Measurements from ENCODE around the gene GPR37L1.

GPR37L1 gene

DNA sequence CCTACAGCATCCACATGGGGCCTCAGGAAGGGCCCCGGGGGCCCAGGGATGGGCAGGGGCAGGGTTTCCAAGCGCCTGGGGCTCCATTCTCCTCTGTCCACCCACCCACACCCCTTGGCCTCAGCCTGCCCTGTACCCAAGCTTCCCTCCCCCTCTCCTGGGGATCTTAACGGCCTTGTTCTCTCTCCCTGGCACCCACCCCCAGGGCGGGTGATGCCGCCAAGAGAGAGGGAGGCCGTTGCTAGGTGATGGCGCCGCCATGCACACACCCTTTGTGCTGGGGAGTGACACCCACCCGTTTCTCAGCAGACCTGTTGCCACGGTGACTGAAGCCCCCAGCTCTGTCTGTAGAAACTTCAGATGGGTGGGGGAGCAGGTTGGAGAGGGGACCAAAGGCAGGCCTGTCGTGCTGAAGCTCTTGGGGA lies 7.6 kb downstream of the GPR37L1 start:
- no peak for DNase-seq (ENCODE audit: low spot score)
- TF ChIP-seq, protein P1, sequence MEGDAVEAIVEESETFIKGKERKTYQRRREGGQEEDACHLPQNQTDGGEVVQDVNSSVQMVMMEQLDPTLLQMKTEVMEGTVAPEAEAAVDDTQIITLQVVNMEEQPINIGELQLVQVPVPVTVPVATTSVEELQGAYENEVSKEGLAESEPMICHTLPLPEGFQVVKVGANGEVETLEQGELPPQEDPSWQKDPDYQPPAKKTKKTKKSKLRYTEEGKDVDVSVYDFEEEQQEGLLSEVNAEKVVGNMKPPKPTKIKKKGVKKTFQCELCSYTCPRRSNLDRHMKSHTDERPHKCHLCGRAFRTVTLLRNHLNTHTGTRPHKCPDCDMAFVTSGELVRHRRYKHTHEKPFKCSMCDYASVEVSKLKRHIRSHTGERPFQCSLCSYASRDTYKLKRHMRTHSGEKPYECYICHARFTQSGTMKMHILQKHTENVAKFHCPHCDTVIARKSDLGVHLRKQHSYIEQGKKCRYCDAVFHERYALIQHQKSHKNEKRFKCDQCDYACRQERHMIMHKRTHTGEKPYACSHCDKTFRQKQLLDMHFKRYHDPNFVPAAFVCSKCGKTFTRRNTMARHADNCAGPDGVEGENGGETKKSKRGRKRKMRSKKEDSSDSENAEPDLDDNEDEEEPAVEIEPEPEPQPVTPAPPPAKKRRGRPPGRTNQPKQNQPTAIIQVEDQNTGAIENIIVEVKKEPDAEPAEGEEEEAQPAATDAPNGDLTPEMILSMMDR (IDR thresholded peaks at IDR 0.05; ENCODE audit: extremely low read depth, missing control alignments), result no peak

DNA sequence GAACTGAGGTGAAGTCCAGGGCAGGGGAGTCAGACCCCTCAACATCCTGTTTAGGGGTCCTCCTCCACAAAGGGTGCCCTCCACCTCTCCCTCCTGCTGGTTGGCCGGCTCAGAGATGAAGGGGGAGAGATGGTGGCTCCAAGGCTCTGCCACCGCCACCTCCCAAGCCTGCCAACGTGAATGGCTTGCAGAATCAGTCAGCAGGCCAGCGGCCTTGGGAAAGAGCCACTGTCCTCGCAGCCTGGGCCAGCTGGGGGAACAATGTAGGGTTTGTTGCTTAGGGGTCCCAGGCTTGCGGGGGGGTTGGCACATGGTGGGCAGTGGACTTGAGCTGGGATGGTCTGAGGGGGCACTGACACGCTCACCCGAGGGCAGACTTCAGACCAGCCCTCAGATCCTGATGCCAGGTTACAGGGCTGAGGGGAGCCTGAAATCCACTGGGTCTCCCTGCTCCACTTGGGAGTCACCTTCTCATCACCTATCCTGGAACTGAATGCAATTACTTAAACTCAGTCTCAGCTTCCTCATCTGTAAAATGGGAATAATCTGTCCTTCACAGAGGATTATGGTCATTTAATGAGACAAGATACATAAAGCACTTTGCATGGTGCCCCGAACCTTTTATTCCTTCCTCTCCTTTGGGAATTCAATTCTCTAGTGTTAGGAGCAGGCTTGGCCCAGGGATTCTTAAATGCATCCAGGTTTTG lies 8.3 kb downstream of the GPR37L1 start:
- no peak for DNase-seq (ENCODE audit: low spot score)
- TF ChIP-seq, protein P1 (IDR thresholded peaks at IDR 0.05; ENCODE audit: extremely low read depth, missing control alignments), result no peak

DNA sequence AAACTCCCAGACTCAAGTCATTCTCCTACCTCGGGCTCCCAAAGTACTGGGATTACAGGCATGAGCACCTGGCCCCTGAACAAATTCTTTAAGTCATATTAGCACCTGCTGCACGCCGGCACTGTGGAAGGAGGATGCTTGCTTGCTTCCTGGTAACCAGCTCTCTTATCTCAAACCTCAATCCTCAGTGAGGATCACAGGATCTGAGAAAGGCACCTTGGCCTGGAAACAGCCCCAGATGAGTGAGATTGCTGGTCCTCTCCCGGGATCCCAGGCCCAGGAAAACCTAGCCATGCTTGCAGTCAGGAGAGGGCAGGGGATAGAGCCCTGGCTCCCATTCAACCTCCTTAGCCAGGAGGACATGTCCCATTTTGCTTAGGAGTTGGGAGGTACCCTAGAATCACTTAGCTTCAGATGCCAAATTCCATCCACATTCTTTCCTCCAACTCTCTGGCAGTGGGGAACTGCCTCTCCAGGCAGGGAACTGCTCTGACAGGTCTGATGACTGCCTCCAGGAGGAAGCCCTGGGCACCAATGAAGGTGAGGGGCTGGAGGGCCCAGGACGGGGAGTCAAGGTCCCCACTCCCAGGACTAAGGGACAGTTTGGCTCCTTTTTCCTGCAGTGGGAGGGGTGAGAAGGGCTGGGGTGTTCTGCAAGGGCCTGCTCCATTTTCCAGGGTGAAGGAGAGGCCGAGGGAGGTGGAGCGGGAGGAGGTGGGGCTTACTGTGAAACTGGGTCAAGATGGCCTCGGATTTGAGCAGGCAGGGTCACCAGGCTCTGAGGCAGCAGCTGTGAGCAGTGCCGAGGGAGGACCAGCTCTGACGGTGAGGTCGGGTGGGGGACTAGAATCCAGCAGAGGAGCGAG lies 9.5 kb downstream of the GPR37L1 start:
- DNase-seq (ENCODE audit: low spot score), result no peak
- TF ChIP-seq, protein P1 (IDR thresholded peaks at IDR 0.05; ENCODE audit: extremely low read depth, missing control alignments), result no peak

DNA sequence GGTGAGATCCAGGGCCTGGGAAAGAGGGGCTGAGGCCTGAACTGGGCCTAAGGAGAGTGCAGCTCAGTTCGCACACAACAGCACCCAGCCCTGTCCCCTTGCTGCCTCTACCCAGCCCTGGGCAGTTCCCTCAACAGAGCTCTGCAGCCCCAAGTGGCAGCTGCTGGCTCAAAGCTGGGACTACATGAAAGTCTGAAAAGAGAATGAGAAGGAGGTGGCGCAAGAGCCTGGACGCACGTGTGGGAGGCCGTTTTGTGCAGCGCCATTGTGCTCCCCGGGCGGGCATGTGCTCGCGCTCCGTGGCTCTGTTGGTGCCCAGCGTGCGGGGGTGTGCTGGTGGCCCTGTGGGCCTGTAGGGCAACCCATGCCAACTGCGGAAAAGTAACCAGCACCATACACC lies 10.3 kb downstream of the GPR37L1 start:
- DNase-seq (ENCODE audit: low spot score), result no peak

DNA sequence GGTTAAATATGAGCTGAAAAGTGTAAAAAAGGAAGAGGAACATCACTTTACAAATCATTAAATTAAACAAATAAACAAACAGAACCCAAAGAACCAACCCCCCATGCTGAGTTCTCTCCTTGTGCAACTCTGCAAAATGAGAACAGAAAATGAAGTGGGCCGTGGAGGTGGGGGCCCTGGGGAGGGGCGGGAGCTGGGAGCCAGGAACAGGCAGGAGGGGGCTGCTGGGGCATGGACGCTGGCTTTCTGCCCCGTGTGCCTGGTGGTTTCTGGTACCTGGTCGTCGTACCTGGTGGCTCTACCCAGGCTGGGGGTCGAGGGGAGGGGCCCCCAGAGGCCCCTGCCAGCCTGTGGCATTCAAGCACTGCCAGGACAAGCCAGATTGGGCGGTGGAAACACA lies 10.8 kb downstream of the GPR37L1 start:
- TF ChIP-seq, protein P1 (IDR thresholded peaks at IDR 0.05; ENCODE audit: extremely low read depth, missing control alignments), result no peak
- DNase-seq (ENCODE audit: low spot score), result no peak

More for the DNA sequence above, 10.3 kb downstream of the GPR37L1 start:
- TF ChIP-seq, protein P1 (IDR thresholded peaks at IDR 0.05; ENCODE audit: extremely low read depth, missing control alignments), result no peak

DNA sequence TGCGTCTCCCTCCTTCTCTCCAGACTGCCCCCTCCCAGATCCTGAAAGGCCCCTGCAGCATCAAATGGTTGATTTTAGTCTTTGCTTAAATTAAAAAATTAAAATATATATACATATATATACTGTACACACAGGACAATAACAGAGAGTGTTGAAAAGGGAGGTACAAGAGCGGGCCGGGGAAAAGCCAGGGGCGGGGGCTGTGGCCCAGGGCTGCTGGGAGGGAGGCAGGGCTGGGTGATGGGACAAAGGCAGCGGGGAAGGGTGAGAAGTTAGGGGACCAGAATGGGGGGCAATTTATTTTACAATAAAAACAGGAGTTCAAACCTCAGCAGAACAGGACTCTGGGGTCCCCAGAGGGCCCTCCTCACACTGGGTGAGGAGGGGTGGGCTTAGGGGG lies 11.3 kb downstream of the GPR37L1 start:
- DNase-seq (ENCODE audit: low spot score), result no peak
- TF ChIP-seq, protein P1 (IDR thresholded peaks at IDR 0.05; ENCODE audit: extremely low read depth, missing control alignments), result no peak

DNA sequence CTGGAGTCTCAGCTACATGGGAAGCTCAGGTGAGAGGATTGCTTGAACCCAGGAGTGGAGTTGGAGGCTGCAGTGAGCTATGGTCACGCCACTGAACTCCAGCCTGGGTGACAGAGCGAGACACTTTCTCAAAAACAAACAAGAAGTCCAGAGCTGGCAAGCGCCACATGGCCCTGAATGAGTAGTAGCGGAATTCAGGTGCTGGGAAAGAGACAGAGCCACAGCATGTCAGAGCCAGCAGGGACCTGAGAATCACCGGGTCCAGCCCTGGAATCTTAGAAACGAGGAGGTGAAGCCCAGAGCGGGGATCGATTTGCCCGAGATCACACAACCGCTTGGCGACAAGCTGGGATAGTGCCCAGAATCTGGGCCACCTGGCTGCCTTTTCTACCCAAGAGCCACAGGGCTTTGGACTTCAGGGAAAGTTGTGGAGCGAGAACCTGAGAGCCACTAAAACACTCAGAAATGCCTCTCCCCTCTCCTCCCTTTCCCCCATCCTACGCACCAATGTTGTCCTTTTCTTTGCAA lies 12.0 kb downstream of the GPR37L1 start:
- TF ChIP-seq, protein P1 (IDR thresholded peaks at IDR 0.05; ENCODE audit: extremely low read depth, missing control alignments), result no peak
- DNase-seq (ENCODE audit: low spot score), result no peak
